CD4-positive, alpha-beta T cell treated with Interferon gamma for 1 hour (primary cell): ENCODE results near the gene MAPKAP1.
"Not testable (repeated sequence)": the region's sequence is repeated elsewhere in the genome, so short reads cannot be mapped to it uniquely, and the experiment has no call there.

Source experiments
- DNase-seq: peaks from one replicate; pipeline ENCODE4 v3.0.0-alpha.2; 2020

Gene MAPKAP1

GRCh38 chr9:125730168-125730567, 23.2 kb upstream of the MAPKAP1 start:
- DNase-seq, result no peak

GRCh38 chr9:125726456-125727132, 19.6 kb upstream of the MAPKAP1 start:
- DNase-seq, result no peak

DNA sequence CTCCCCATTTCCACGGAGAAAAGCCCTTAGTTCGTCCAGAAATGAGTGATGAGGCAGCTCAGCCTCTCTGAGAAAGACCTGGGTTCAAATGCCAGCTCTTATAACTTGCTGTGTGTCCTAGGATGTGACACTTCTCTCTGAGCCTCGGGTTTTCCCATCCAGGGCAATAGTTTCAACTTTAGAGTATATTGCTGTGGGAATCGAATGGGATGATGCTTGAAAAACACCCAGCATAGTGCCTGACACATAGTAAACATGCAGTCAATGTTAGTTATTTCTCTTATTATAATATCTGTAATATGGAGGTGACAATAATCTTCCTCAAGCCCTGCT, 430 bp upstream of the MAPKAP1 start:
- no peak for DNase-seq

DNA sequence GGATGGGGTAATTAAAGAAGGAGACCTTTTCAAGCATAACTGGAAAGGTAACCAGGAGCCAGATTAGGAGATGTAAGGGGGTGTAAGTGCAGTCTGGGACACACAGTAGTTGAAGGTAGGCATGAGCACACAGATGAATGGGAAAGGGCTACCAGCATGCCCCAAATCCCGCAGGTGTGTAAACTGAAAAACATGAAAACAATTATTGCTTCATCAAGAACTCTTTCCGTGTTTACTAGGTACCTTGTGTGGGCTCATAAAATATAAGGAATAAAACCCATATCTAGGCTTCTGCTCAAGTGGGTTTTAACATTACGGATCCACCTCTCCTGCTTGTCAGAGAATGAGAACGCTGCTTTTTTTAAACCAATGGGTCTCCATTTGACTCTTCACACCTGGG, 1.1 kb downstream of the MAPKAP1 start:
- DNase-seq, result no peak

- no peak for DNase-seq
Observed at GRCh38 chr9:125703662-125704061, 3.3 kb downstream of the MAPKAP1 start.

GRCh38 chr9:125701351-125701750, 5.7 kb downstream of the MAPKAP1 start:
- no peak for DNase-seq

DNA sequence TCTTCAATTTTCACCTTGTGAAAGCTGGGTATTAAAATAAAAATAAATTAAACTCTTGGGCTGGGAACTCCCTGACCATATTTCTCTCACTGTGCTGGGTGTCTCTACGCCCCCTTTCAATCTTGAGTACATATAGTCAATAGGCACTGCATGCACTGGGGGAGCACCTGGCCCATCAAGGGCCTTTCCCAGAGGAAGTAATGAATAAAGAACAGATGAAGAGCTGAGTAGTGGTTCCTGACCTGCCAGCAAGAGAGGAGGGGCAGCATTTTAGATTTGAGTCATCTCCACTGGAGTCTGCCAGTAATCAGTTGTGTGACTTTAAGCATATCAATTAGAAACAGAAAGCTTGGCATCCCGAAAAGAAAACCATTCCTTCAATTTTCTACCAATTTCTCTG, 6.2 kb downstream of the MAPKAP1 start:
- DNase-seq, result no peak

- DNase-seq, result no peak
Observed at GRCh38 chr9:125699870-125700269, 7.1 kb downstream of the MAPKAP1 start.

- no peak for DNase-seq
Observed at GRCh38 chr9:125696106-125696647, 10.8 kb downstream of the MAPKAP1 start.

DNA sequence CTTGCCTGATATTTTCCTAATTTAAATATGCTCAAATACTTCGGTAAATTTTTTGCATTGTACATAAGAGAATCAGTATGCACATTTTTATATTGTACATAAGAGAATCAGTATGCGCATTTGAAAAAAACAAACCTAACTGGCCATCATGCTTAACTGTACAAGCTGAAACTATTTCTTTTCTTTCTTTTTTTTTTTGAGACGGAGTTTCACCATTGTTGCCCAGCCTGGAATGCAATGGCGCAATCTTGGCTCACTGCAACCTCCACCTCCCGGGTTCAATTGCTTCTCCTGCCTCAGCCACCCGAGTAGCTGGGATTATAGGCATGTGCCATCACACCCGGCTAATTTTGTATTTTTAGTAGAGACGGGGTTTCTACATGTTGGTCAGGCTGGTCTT, 11.5 kb downstream of the MAPKAP1 start:
- DNase-seq, result not testable (repeated sequence)

- no peak for DNase-seq
Observed at GRCh38 chr9:125694478-125694877, 12.5 kb downstream of the MAPKAP1 start.

DNA sequence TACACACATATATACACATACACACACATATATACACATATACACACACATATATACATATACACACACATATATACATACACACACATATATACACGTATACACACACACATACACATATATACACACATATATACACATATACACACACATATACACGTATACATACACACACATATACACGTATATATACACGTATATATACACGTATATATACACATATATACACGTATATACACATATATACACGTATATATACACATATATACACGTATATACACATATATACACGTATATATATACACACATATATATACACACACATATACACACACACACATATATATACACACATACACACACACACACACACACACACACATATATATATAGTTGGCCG, 13.5 kb downstream of the MAPKAP1 start:
- not testable (repeated sequence) for DNase-seq

- no peak for DNase-seq
Observed at GRCh38 chr9:125691869-125692268, 15.1 kb downstream of the MAPKAP1 start.

DNA sequence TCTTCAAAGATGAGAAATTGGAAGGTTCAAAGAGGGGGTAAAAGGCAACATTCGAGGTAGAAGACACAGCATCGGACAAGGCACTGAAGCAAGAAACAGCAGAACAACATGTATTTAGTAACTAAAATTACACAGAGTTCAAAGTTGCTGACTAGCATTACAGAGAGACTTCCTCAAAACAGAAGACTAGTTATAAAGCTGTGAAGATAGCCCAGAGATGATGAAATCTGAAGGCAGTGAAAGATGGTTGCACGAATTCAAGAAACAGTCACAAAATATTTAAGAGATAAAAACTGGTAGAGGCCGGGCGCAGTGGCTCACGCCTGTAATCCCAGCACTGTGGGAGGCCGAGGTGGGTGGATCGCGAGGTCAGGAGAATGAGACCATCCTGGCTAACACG, 16.3 kb downstream of the MAPKAP1 start:
- DNase-seq, result no peak

- no peak for DNase-seq
Observed at GRCh38 chr9:125687163-125687863, 19.7 kb downstream of the MAPKAP1 start.

DNA sequence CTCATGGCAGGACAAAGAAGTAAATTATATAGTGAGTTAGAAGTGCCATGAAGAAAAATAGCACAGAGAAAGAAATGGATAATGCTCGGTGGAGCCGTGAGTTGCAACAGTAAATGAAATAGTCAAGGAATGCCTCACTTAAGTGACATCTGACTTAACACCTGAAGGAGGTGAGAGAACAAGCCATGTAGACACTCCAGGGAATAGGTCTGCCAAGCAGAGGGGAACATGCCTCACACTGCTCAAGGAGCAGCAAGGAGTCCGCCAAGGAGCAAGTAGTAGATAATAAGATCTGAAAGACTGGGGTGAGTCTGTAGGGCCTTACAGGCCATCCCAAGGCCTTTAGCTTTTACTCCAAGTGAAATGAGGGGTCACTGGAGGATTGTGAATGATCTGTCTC, 21.8 kb downstream of the MAPKAP1 start:
- no peak for DNase-seq

GRCh38 chr9:125683486-125683885, 23.5 kb downstream of the MAPKAP1 start:
- DNase-seq, result no peak

GRCh38 chr9:125682340-125682739, 24.7 kb downstream of the MAPKAP1 start:
- no peak for DNase-seq

DNA sequence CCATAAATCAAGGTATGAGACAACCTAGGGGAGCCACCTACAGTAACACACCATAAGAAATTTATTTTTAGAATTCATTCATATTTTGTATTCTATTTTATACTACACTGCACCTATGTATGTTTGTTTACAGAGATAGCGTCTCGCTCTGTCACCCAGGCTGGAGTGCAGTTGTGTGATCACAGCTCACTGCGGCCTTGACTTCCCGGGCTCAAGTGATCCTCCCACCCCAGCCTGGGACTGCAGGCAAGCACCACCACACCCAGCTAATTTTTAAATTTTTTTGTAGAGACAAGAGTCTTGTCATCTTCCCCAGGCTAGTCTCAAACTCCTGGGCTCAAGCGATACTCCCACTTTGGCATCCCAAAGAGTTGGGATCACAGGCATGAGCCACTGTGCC, 25.4 kb downstream of the MAPKAP1 start:
- DNase-seq, result no peak

DNA sequence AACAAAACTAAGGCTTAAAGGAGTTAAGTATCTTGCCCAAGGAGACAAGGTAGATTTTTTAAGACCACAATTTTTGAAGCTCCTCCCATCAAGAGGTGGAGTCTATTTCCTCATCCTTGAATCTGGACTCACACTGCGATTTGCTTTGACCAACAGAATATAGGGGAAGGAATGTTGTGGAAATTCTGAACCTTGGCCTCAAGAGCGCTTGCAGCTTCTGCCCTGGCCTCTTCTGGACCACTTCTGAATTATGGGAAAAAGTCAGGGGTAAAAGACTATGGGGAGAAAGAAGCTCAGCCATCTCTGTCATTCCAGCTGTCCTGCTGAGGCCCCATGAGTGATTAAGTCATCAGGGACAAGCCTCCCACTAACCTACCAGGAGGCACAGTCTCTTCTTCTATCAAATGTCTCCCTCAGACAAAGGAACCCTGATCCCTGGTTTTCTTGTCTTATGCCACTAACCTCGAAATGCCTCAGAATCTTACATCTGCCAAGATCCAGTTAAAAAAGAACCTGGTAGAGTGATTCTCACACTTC, 25.9 kb downstream of the MAPKAP1 start:
- no peak for DNase-seq

- DNase-seq, result no peak
Observed at GRCh38 chr9:125680445-125680844, 26.6 kb downstream of the MAPKAP1 start.

DNA sequence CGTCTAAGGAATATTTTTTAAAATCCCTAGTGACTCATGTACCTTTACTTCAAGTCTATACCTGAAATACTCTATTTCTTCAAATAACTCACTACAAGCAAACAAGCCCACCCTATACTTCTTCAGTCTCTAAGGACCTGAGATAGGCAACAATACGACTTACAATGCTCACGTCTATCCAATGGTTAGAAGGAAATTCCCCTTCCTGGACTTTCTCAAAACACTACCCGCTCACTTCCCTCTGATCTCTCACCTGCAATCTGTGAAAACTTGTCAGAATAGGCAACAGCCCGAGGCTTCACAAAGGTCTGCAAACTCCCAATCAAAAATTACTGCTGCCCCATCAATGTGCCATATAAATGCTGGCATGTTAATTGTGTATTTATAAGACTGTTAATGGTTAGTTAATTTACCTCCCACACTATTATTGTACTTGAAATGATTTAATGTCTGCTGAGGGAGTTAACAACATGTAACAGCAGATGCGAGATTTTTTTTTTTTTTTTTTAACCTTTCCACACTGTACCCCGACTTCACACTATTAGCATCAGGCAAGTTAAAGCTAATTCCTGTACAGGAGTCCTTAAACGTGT, 27.3 kb downstream of the MAPKAP1 start:
- no peak for DNase-seq

GRCh38 chr9:125674981-125675973, 31.7 kb downstream of the MAPKAP1 start:
- no peak for DNase-seq
